ENCODE data around the gene ODAD4. TPM values are rescaled to one million over a fixed set of nuclear protein-coding genes. Genes with fewer than 3 reads are reported as not detected.

Gene ODAD4
- total RNA-seq, 2 donors from 2014 or later, result 0.55 to 4.3 TPM

DNA sequence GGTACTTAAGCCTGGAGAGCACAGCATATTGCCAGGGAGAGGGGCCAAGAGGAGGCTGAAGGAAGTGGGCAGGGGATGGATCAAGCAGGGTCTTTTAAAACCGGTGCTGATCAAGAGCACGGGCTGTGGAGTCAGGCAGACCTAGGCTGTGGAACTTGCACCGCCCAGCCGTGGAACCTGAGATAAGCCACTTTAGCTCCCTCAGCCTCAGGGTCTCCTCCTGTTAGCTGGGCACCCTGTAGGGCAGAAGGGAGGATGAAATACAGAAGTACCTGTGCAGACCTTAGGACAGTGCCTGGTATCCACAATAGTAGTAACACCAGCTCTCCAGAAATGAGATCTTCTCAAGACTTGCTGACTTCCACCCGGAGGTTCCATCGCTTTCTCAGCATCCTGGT, 9.3 kb downstream of the ODAD4 start:
- H3K27ac ChIP-seq, result no peak overlapping the region
- no peak for DNase-seq (ENCODE audit: low spot score)
- no peak overlapping the region for H3K4me3 ChIP-seq
- no peaks in the 10 kb centered on the region for H3K4me1 ChIP-seq (replicated peaks)
- intact Hi-C loops (cut with DNase I), result no loop called here
- TF ChIP-seq POLR2A (IDR thresholded peaks at IDR 0.05), result no peak
- TF ChIP-seq POLR2AphosphoS5 (IDR thresholded peaks at IDR 0.05), result no peak
- no peak for TF ChIP-seq CTCF (IDR thresholded peaks at IDR 0.05)
- WGBS, result 88% methylated on average over 6 of the region's 6 CpGs
- H3K36me3 ChIP-seq, result no peaks in the 10 kb centered on the region
- no peaks in the 10 kb centered on the region for H3K9me3 ChIP-seq
- no peaks in the 10 kb centered on the region for H3K27me3 ChIP-seq (replicated peaks; ENCODE audit: insufficient read depth)

- no peaks in the 10 kb centered on the region for H3K4me1 ChIP-seq (replicated peaks)
- over 99% methylated on average over 5 of the region's 5 CpGs for WGBS
- intact Hi-C loops (cut with DNase I), result no loop called here
- no peak for DNase-seq (ENCODE audit: low spot score)
- H3K9me3 ChIP-seq, result no peaks in the 10 kb centered on the region
- TF ChIP-seq POLR2A (IDR thresholded peaks at IDR 0.05) (no peak), POLR2AphosphoS5 (IDR thresholded peaks at IDR 0.05) (no peak), CTCF (IDR thresholded peaks at IDR 0.05) (no peak)
- H3K4me3 ChIP-seq, result no peak overlapping the region
- H3K27me3 ChIP-seq (replicated peaks; ENCODE audit: insufficient read depth), result no peaks in the 10 kb centered on the region
- H3K27ac ChIP-seq, result no peak overlapping the region
- H3K36me3 ChIP-seq, result no peaks in the 10 kb centered on the region
Observed at GRCh38 chr17:41941168-41941567, 10.8 kb downstream of the ODAD4 start.

DNA sequence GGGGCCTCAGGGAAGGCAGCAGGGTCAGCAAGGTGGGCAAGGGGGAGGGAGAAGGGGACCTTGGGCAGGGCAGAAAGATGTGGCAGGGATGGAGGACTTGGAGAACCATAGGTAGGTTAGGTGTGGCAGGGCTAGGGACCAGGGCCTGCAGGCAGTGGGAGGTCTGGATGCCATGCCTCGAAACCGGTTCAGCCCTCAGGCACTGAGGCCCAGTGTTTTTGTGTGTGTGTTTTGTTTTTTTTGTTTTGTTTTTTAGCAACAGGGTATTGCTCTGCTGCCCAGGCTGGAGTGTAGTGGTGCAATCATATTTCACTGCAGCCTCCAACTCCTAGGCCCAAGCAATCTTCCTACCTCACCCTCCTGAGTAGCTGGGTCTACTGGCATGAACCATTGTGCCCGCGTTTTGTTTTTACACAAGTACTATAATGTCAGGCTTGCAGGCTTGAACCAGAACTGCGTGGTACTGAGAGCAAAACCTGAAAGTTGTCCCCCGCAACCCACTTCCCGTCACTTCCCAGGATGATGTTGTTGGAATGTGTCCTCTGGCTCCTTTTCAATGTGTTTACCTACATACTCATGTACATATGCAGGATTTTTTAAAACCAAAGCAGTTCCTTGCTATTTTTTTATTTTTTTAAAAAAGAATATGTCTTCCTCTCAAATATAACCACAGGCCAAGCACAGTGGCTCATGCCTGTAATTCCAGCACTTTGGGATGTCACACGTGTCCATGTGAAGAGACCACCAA, 12.4 kb downstream of the ODAD4 start:
- no peak overlapping the region for H3K27ac ChIP-seq
- no peaks in the 10 kb centered on the region for H3K4me1 ChIP-seq (replicated peaks)
- TF ChIP-seq CTCF (IDR thresholded peaks at IDR 0.05), result no peak
- TF ChIP-seq POLR2AphosphoS5 (IDR thresholded peaks at IDR 0.05), result no peak
- no peak for TF ChIP-seq POLR2A (IDR thresholded peaks at IDR 0.05)
- no peak overlapping the region for H3K4me3 ChIP-seq
- no peaks in the 10 kb centered on the region for H3K36me3 ChIP-seq
- H3K9me3 ChIP-seq, result no peaks in the 10 kb centered on the region
- DNase-seq (ENCODE audit: low spot score), result no peak
- WGBS, result 93% methylated on average over 8 of the region's 8 CpGs
- intact Hi-C loops (cut with DNase I), result no loop called here
- no peaks in the 10 kb centered on the region for H3K27me3 ChIP-seq (replicated peaks; ENCODE audit: insufficient read depth)

GRCh38 chr17:41943492-41943891, 13.1 kb downstream of the ODAD4 start:
- DNase-seq (ENCODE audit: low spot score), result no peak
- 91% methylated on average over 3 of the region's 3 CpGs for WGBS
- intact Hi-C loops (cut with DNase I), result no loop called here
- Histone ChIP-seq H3K4me1 (replicated peaks) (no peaks in the 10 kb centered on the region), H3K27me3 (replicated peaks; ENCODE audit: insufficient read depth) (no peaks in the 10 kb centered on the region), H3K4me3 (no peak overlapping the region), H3K9me3 (no peaks in the 10 kb centered on the region), H3K36me3 (no peaks in the 10 kb centered on the region), H3K27ac (no peak overlapping the region)
- TF ChIP-seq POLR2A (IDR thresholded peaks at IDR 0.05) (no peak), CTCF (IDR thresholded peaks at IDR 0.05) (no peak), POLR2AphosphoS5 (IDR thresholded peaks at IDR 0.05) (no peak)

DNA sequence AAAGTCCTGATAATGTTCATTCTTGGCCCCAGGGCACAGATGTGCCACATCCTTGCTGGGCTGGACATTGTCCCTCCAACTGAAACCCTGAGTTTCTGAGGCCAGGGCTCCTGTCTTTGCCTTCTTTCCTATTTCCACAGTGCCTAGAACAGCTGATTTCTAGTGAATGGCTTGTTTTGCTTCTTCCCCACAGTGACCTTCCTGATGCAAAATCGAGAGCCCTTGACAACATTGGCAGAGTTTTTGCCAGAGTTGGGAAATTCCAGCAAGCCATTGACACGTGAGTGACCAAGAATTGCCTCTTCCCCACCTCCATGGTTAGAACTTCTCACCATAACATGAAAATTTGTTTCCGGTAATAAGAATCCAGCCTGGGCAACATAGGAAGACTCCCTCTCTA, 14.5 kb downstream of the ODAD4 start:
- Histone ChIP-seq H3K4me1 (replicated peaks) (no peaks in the 10 kb centered on the region), H3K27ac (no peak overlapping the region), H3K27me3 (replicated peaks; ENCODE audit: insufficient read depth) (no peaks in the 10 kb centered on the region), H3K9me3 (no peaks in the 10 kb centered on the region), H3K4me3 (no peak overlapping the region), H3K36me3 (no peaks in the 10 kb centered on the region)
- intact Hi-C loops (cut with DNase I), result no loop called here
- TF ChIP-seq CTCF (IDR thresholded peaks at IDR 0.05) (no peak), POLR2A (IDR thresholded peaks at IDR 0.05) (no peak), POLR2AphosphoS5 (IDR thresholded peaks at IDR 0.05) (no peak)
- 84% methylated on average over 3 of the region's 3 CpGs for WGBS
- DNase-seq (ENCODE audit: low spot score), result no peak
